ENCODE results near the gene DLGAP5.
A peak's percentile ranks its signal among the peaks of the same experiment; 100 is the strongest.

The DLGAP5 gene

GRCh38 chr14:55130196-55130550, 61.2 kb downstream of the DLGAP5 start:
- H3K27me3 ChIP-seq: peaks cover 9% of the 10 kb centered on the region
- no peak for DNase-seq
- no peaks in the 10 kb centered on the region; the same call in 1 of the 2 replicates for H3K4me1 ChIP-seq

GRCh38 chr14:55129428-55130195, 61.8 kb downstream of the DLGAP5 start:
- DNase-seq: peak; percentile 45
- Histone ChIP-seq H3K9me3 (no peaks in the 10 kb centered on the region), H3K4me1 (no peaks in the 10 kb centered on the region; the same call in 1 of the 2 replicates), H3K27me3 (peaks cover 9% of the 10 kb centered on the region), H3K4me3 (ENCODE audit: low read depth, low read length) (peak overlapping the region; percentile 59), H3K36me3 (no peaks in the 10 kb centered on the region)
- no peak for TF ChIP-seq CTCF (IDR thresholded peaks at IDR 0.05; ENCODE audit: low read depth, low read length)

More at GRCh38 chr14:55130196-55130550, 61.2 kb downstream of the DLGAP5 start:
- Histone ChIP-seq H3K4me3 (ENCODE audit: low read depth, low read length) (peak overlapping the region; percentile 59; the same call in 1 of the 2 replicates), H3K9me3 (no peaks in the 10 kb centered on the region), H3K36me3 (no peaks in the 10 kb centered on the region)
- TF ChIP-seq CTCF (IDR thresholded peaks at IDR 0.05; ENCODE audit: low read depth, low read length): no peak

GRCh38 chr14:55129086-55129427, 62.3 kb downstream of the DLGAP5 start, which contains the start of gene LGALS3:
Gene LGALS3 (plus strand): TSS chr14:55129252. CDS start chr14:55137374, 8,122 bp downstream.
- H3K4me3 ChIP-seq (ENCODE audit: low read depth, low read length): peak within 1 kb of the TSS; percentile 59

DNA sequence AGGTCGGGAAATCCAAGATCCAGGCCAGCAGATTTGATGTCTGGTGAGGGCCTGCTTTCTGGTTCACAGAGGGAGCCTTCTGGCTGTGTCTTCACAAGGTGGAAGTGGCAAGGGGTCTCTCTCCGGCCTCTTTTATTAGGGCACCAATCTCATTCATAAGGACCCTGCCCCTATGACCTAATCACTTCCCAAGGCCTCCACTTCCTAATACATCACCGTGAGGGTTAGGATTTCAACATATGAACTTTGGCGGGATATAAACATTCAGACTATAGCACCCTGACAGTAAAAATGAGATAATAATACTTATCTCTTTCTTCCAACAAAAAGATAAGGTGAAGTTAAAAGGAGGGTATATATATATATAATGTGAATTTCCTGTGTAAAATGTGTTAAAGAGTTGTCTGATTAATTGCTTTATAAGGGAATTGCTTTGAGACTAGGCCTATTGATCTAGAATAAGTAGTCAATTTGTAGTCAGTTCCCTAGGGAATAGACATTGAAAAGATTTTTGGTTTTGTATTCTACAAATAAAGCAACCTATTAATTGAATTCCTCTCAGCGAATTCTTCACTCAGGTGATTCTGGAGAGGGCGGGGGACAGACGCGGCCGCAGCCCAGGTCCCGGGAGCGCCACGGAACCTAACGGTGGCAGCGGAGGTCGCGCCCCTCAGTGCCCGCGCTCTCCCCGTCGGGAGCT, 62.8 kb downstream of the DLGAP5 start:
- no peaks in the 10 kb centered on the region for H3K9me3 ChIP-seq
- no peak for TF ChIP-seq CTCF (IDR thresholded peaks at IDR 0.05; ENCODE audit: low read depth, low read length)
- no peaks in the 10 kb centered on the region; the same call in 1 of the 2 replicates for H3K4me1 ChIP-seq
- H3K27me3 ChIP-seq: peaks cover 9% of the 10 kb centered on the region
- H3K36me3 ChIP-seq: no peaks in the 10 kb centered on the region
- peak overlapping the region; percentile 59; the same call in 1 of the 2 replicates for H3K4me3 ChIP-seq (ENCODE audit: low read depth, low read length)
- no peak for DNase-seq

More at GRCh38 chr14:55129086-55129427, 62.3 kb downstream of the DLGAP5 start, which contains the start of gene LGALS3:
- peak; percentile 47 for DNase-seq
- Histone ChIP-seq H3K4me1 (no peaks in the 10 kb centered on the region; the same call in 1 of the 2 replicates), H3K36me3 (no peaks in the 10 kb centered on the region), H3K27me3 (peaks cover 9% of the 10 kb centered on the region), H3K9me3 (no peaks in the 10 kb centered on the region)
- no peak for TF ChIP-seq CTCF (IDR thresholded peaks at IDR 0.05; ENCODE audit: low read depth, low read length)

DNA sequence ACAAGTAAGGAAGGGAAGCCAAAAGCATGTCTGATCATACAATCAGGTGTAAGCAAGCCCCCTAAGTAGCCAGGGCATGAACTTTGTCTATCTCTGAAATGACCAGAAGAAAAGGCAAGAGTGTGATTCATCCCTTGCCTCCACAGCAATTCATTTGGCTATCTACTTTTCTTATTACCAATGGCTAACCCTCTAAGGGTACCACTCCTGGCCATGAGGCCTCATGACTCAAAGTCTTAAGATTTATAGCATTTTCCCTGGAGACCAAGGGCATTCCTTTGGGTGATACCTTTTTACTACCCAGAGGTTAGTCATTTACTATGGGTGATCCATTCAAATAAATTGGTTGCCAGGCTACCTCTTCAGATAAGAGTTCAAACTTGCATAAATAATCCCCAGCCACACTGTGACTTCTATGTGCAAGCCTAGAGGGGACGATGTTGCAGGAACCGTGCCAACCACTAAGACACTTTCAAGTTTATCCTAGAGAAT, 63.9 kb downstream of the DLGAP5 start:
- H3K27me3 ChIP-seq: peaks cover 9% of the 10 kb centered on the region
- no peak overlapping the region for H3K4me3 ChIP-seq (ENCODE audit: low read depth, low read length)
- no peak for DNase-seq
- no peaks in the 10 kb centered on the region for H3K36me3 ChIP-seq
- peaks cover 9% of the 10 kb centered on the region for H3K4me1 ChIP-seq
- no peak for TF ChIP-seq CTCF (IDR thresholded peaks at IDR 0.05; ENCODE audit: low read depth, low read length)
- no peaks in the 10 kb centered on the region for H3K9me3 ChIP-seq
